ENCODE data around the gene ATP1B3.

Gene ATP1B3

DNA sequence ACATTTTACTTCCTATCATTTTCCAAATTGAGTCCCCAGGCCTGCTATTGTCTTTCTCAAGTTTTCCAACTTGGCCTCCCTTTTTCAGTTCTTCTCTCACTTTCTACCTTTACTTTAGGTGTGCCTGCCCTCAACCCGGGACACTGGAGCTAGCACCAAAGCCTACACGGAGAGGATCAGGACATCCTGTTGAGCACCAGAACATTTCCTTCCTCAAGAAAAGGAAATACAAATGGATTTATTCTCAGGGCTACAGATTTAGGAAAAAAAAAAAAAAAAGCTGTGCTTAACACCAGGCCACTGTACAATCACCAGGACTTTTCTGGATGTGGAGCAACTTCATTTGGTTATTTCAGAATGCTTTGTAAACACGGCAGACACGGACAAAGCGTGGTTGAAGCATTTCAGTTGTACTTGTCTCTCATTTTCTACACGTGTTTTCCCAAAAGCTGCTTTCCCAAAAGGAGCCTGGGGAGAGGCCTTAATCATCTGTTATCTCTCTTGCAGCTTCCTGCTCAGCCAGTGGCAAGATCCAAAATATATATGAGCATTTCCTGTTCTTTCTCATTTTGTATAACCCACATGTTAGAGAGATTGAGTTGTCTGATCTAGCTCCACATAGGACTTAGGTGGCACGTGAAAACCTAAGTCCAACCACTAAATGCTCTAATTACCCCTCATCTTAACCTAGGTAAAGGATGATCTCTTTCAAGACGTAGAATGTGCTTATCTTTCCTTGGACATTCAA lies 15.5 kb upstream of the ATP1B3 start:
- Histone ChIP-seq H3K9ac (ENCODE audit: insufficient read length, low read depth) (no peak overlapping the region), H3K4me3 (ENCODE audit: insufficient read length, low read depth) (no peak overlapping the region), H3K36me3 (ENCODE audit: insufficient read depth, insufficient read length, low read length) (no peaks in the 10 kb centered on the region), H3K9me3 (ENCODE audit: insufficient read depth, low read length) (no peaks in the 10 kb centered on the region), H3K4me1 (ENCODE audit: insufficient read depth, insufficient read length) (no peaks in the 10 kb centered on the region), H3K27me3 (ENCODE audit: insufficient read depth, insufficient read length) (no peaks in the 10 kb centered on the region)
- DNase-seq (ENCODE audit: low read depth, low spot score): no peak
- TF ChIP-seq ZNF274 (IDR thresholded peaks at IDR 0.05; ENCODE audit: low read depth, low read length): no peak
- no peak for TF ChIP-seq SUZ12 (IDR thresholded peaks at IDR 0.05; ENCODE audit: extremely low read depth, insufficient read depth, insufficient read length)
- no peak for TF ChIP-seq YY1 (IDR thresholded peaks at IDR 0.05; ENCODE audit: insufficient read depth, insufficient read length)

DNA sequence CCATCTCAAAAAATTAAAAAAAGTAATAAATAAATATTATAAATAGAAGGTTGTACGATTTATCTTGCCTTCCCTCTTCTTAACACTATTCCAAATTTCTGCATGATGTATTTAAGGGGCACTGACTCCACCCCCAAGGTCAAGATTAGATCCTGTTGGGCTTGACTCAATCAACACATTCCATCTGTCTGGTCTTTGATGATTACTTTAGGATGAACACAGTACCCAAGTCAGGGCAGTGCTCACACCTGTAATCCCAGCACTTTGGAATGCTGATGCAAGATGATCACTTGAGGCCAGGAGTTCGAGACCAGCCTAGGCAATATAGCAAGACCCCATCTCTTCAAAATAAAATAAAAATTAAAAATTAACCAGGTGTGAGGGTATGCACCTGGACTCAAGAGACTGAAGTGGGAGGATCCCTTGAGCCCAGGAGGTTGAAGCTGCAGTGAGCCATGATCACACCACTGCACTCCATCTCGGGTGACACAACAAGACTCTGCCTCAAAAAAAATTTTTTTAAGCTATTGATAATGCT lies 14.1 kb upstream of the ATP1B3 start:
- TF ChIP-seq ZNF274 (IDR thresholded peaks at IDR 0.05; ENCODE audit: low read depth, low read length) (no peak), SUZ12 (IDR thresholded peaks at IDR 0.05; ENCODE audit: extremely low read depth, insufficient read depth, insufficient read length) (no peak), YY1 (IDR thresholded peaks at IDR 0.05; ENCODE audit: insufficient read depth, insufficient read length) (no peak)
- H3K9me3 ChIP-seq (ENCODE audit: insufficient read depth, low read length): no peaks in the 10 kb centered on the region
- no peak overlapping the region for H3K9ac ChIP-seq (ENCODE audit: insufficient read length, low read depth)
- H3K4me3 ChIP-seq (ENCODE audit: insufficient read length, low read depth): no peak overlapping the region
- DNase-seq (ENCODE audit: low read depth, low spot score): no peak
- no peaks in the 10 kb centered on the region for H3K36me3 ChIP-seq (ENCODE audit: insufficient read depth, insufficient read length, low read length)
- no peaks in the 10 kb centered on the region for H3K27me3 ChIP-seq (ENCODE audit: insufficient read depth, insufficient read length)
- no peaks in the 10 kb centered on the region for H3K4me1 ChIP-seq (ENCODE audit: insufficient read depth, insufficient read length)

DNA sequence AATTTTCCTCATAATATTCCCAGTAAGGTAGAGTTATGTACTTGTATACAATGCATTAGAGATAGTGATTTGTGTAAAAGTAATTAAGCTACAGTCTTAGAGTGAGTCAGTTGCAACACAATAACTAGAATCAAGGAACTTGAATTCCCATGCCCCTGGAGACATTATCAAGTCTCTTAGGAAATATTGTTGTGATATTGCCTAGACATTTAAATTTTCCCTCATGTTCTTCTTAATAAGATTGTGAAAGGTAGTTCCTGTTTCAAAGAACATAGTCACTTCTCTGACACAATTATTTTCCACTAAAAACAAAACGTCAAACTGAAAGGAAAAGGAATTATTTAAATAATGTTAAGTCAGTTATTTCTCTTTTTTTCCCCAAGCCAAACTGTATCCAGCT lies 13.0 kb upstream of the ATP1B3 start:
- H3K36me3 ChIP-seq (ENCODE audit: insufficient read depth, insufficient read length, low read length): no peaks in the 10 kb centered on the region
- H3K9ac ChIP-seq (ENCODE audit: insufficient read length, low read depth): no peak overlapping the region
- no peaks in the 10 kb centered on the region for H3K4me1 ChIP-seq (ENCODE audit: insufficient read depth, insufficient read length)
- no peaks in the 10 kb centered on the region for H3K9me3 ChIP-seq (ENCODE audit: insufficient read depth, low read length)
- H3K4me3 ChIP-seq (ENCODE audit: insufficient read length, low read depth): no peak overlapping the region
- TF ChIP-seq ZNF274 (IDR thresholded peaks at IDR 0.05; ENCODE audit: low read depth, low read length) (no peak), SUZ12 (IDR thresholded peaks at IDR 0.05; ENCODE audit: extremely low read depth, insufficient read depth, insufficient read length) (no peak), YY1 (IDR thresholded peaks at IDR 0.05; ENCODE audit: insufficient read depth, insufficient read length) (no peak)
- no peak for DNase-seq (ENCODE audit: low read depth, low spot score)
- H3K27me3 ChIP-seq (ENCODE audit: insufficient read depth, insufficient read length): no peaks in the 10 kb centered on the region

DNA sequence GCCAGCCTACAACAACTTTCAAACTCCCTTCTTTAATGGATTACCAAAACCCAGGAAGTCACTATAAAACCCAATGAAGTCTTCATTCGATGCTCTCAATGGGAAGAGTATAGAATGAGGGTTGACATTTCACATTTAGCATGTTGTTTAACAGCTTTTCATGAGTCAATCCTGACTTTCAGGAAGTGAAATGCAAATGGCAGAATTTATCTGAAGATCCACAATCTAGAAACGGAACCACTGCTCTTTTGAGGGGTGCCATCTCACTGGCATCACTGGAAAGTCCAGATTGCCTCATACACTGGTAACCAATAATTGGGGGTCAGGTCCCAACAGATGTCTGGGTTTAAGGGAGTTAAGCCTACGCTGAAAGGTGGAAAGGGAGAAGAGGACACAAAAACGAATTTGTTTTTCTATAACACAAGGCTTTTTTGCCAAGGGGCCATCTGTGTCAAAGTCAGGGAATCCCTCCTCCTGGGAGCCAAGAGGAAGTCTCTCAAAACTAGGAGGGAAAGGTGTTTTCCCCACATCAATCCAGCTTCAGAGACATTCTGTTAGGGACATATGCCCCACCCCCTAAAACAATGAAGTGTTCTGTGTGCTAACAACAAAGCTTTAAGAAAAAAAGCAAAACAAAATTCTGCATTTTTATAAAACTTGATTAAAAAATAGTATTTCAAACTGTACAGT lies 12.0 kb upstream of the ATP1B3 start:
- Histone ChIP-seq H3K36me3 (ENCODE audit: insufficient read depth, insufficient read length, low read length) (no peaks in the 10 kb centered on the region), H3K4me3 (ENCODE audit: insufficient read length, low read depth) (no peak overlapping the region), H3K27me3 (ENCODE audit: insufficient read depth, insufficient read length) (no peaks in the 10 kb centered on the region), H3K9me3 (ENCODE audit: insufficient read depth, low read length) (no peaks in the 10 kb centered on the region), H3K9ac (ENCODE audit: insufficient read length, low read depth) (no peak overlapping the region), H3K4me1 (ENCODE audit: insufficient read depth, insufficient read length) (no peaks in the 10 kb centered on the region)
- no peak for TF ChIP-seq SUZ12 (IDR thresholded peaks at IDR 0.05; ENCODE audit: extremely low read depth, insufficient read depth, insufficient read length)
- no peak for TF ChIP-seq ZNF274 (IDR thresholded peaks at IDR 0.05; ENCODE audit: low read depth, low read length)
- TF ChIP-seq YY1 (IDR thresholded peaks at IDR 0.05; ENCODE audit: insufficient read depth, insufficient read length): no peak
- no peak for DNase-seq (ENCODE audit: low read depth, low spot score)

DNA sequence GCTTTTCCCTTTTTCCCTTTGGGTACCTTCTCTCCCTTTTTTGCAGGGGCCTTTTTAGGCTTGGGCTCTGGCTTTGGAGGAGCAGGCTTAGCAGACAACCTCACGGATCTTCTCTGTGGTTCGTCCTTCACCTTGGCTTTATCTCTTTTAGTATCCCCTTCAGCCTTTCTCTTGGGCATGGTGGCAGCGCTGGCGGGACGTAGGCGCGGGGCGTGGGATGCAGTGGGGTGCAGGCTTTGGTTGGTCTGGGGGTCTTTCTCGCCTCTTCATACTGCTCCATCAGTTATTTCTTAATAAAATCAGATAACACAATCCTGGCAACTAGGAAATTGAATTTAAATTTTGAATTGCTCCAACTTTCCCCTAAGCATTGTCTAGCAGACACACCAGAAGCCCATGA lies 11.3 kb upstream of the ATP1B3 start:
- Histone ChIP-seq H3K9me3 (ENCODE audit: insufficient read depth, low read length) (no peaks in the 10 kb centered on the region), H3K9ac (ENCODE audit: insufficient read length, low read depth) (no peak overlapping the region), H3K4me1 (ENCODE audit: insufficient read depth, insufficient read length) (no peaks in the 10 kb centered on the region), H3K4me3 (ENCODE audit: insufficient read length, low read depth) (no peak overlapping the region), H3K36me3 (ENCODE audit: insufficient read depth, insufficient read length, low read length) (no peaks in the 10 kb centered on the region), H3K27me3 (ENCODE audit: insufficient read depth, insufficient read length) (no peaks in the 10 kb centered on the region)
- DNase-seq (ENCODE audit: low read depth, low spot score): no peak
- TF ChIP-seq ZNF274 (IDR thresholded peaks at IDR 0.05; ENCODE audit: low read depth, low read length) (no peak), SUZ12 (IDR thresholded peaks at IDR 0.05; ENCODE audit: extremely low read depth, insufficient read depth, insufficient read length) (no peak), YY1 (IDR thresholded peaks at IDR 0.05; ENCODE audit: insufficient read depth, insufficient read length) (no peak)

GRCh38 chr3:141870091-141870687 lies 6.3 kb upstream of the ATP1B3 start:
- TF ChIP-seq YY1 (IDR thresholded peaks at IDR 0.05; ENCODE audit: insufficient read depth, insufficient read length) (no peak), SUZ12 (IDR thresholded peaks at IDR 0.05; ENCODE audit: extremely low read depth, insufficient read depth, insufficient read length) (no peak), ZNF274 (IDR thresholded peaks at IDR 0.05; ENCODE audit: low read depth, low read length) (no peak)
- no peaks in the 10 kb centered on the region for H3K4me1 ChIP-seq (ENCODE audit: insufficient read depth, insufficient read length)

More at GRCh38 chr3:141870091-141870687, 6.3 kb upstream of the ATP1B3 start:
- Histone ChIP-seq H3K36me3 (ENCODE audit: insufficient read depth, insufficient read length, low read length) (no peaks in the 10 kb centered on the region), H3K9me3 (ENCODE audit: insufficient read depth, low read length) (no peaks in the 10 kb centered on the region), H3K4me3 (ENCODE audit: insufficient read length, low read depth) (no peak overlapping the region), H3K27me3 (ENCODE audit: insufficient read depth, insufficient read length) (peaks cover 2% of the 10 kb centered on the region), H3K9ac (ENCODE audit: insufficient read length, low read depth) (no peak overlapping the region)
- DNase-seq (ENCODE audit: low read depth, low spot score): no peak
